Activated CD4-positive, alpha-beta T cell treated with anti-CD3 and anti-CD28 coated beads, Interleukin-2, amount 10 ng/mL, durations not matched to agents 7 days and 5 days (primary cell): ENCODE results near the gene ASB14. TPM values are rescaled to one million over a fixed set of nuclear protein-coding genes. Genes with fewer than 3 reads are reported as not detected.

Experiments used
- CTCF ChIA-PET: fragments of 350-600 bp; sonication (Branson Sonifier 250); formaldehyde crosslinking; loops from one replicate; lab custom pipeline; 2021; ENCODE audit warnings: antibody characterized with exemption; lab: Charles Lee
- POLR2A ChIA-PET: fragments of 350-600 bp; sonication (Branson Sonifier 250); formaldehyde crosslinking; loops from one replicate; lab custom pipeline; 2021; ENCODE audit warnings: antibody characterized with exemption; lab: Charles Lee
- DNase-seq: peaks from one replicate; pipeline ENCODE4 v3.0.0-alpha.2; 2020
- H3K27ac Mint-ChIP-seq: one replicate; pipeline ENCODE4 v1.8.0; 2021; ENCODE audit warnings: mild to moderate bottlenecking, moderate library complexity, mixed read lengths
- H3K27me3 Mint-ChIP-seq: one replicate; pipeline ENCODE4 v1.8.0; 2021; ENCODE audit warnings: mixed read lengths
- H3K36me3 Mint-ChIP-seq: one replicate; pipeline ENCODE4 v1.8.0; 2021; ENCODE audit warnings: low read depth, mixed read lengths
- H3K4me1 Mint-ChIP-seq: one replicate; pipeline ENCODE4 v1.8.0; 2021; ENCODE audit warnings: mixed read lengths
- H3K4me3 Mint-ChIP-seq: one replicate; pipeline ENCODE4 v1.8.0; 2021; ENCODE audit warnings: mild to moderate bottlenecking, moderate library complexity, mixed read lengths
- H3K9me3 Mint-ChIP-seq: one replicate; pipeline ENCODE4 v1.8.0; 2021; ENCODE audit warnings: mixed read lengths
- total RNA-seq, 2 experiments: library from RNA; stranded (reverse); gene quantifications; one replicate each; pipeline ENCODE4 v1.2.3, GENCODE V29; 2021

The ASB14 gene
- total RNA-seq, 2 experiments from 2014 or later = not detected

- Mint-ChIP-seq H3K9me3 (peaks cover 2% of the 10 kb centered on the region), H3K27ac (no peak overlapping the region), H3K4me3 (no peak overlapping the region), H3K27me3 (no peaks in the 10 kb centered on the region), H3K4me1 (peaks cover 12% of the 10 kb centered on the region), H3K36me3 (peaks cover 18% of the 10 kb centered on the region)
- DNase-seq = no peak
- ChIA-PET CTCF (interaction anchor here (0.5 to 0.7 kb wide), 2 partner anchors 42 to 86 kb away, joined by 3 to 4 read pairs; no protein-coding TSS in a partner anchor), POLR2A (no interaction called here)
Measured at GRCh38 chr3:57234613-57235575, 57.6 kb downstream of the ASB14 start.

- POLR2A ChIA-PET = no interaction called here
- peaks cover 10% of the 10 kb centered on the region for H3K36me3 Mint-ChIP-seq
- H3K4me1 Mint-ChIP-seq = peaks cover 20% of the 10 kb centered on the region
Measured at GRCh38 chr3:57233799-57234198, 58.7 kb downstream of the ASB14 start.

GRCh38 chr3:57230006-57230405, 62.5 kb downstream of the ASB14 start:
- POLR2A ChIA-PET = no interaction called here
- Mint-ChIP-seq H3K27ac (no peak overlapping the region), H3K4me3 (no peak overlapping the region), H3K4me1 (peaks cover 32% of the 10 kb centered on the region), H3K27me3 (no peaks in the 10 kb centered on the region), H3K9me3 (no peaks in the 10 kb centered on the region), H3K36me3 (no peaks in the 10 kb centered on the region)
- CTCF ChIA-PET = no interaction called here
- DNase-seq = no peak

More at GRCh38 chr3:57233799-57234198, 58.7 kb downstream of the ASB14 start:
- CTCF ChIA-PET = no interaction called here
- Mint-ChIP-seq H3K9me3 (peaks cover 1% of the 10 kb centered on the region), H3K27ac (no peak overlapping the region), H3K27me3 (no peaks in the 10 kb centered on the region), H3K4me3 (no peak overlapping the region)
- no peak for DNase-seq

- Mint-ChIP-seq H3K27me3 (peaks cover 2% of the 10 kb centered on the region), H3K4me3 (peak overlapping the region; percentile 87), H3K4me1 (peaks cover 30% of the 10 kb centered on the region), H3K27ac (peak overlapping the region; percentile 81), H3K36me3 (no peaks in the 10 kb centered on the region), H3K9me3 (no peaks in the 10 kb centered on the region)
- peak; percentile 52 for DNase-seq
- ChIA-PET POLR2A (no interaction called here), CTCF (interaction anchor here (0.9 to 1.3 kb wide), 3 partner anchors 15 to 58 kb away, joined by 3 to 4 read pairs (median 3); no protein-coding TSS in a partner anchor)
Measured at GRCh38 chr3:57227930-57228751, 64.3 kb downstream of the ASB14 start.

GRCh38 chr3:57227204-57227929, 65.1 kb downstream of the ASB14 start, which contains the start of gene APPL1:
Gene APPL1, plus strand, starts transcription at chr3:57227729. Its CDS starts 155 bp downstream, at chr3:57227884.
- H3K27me3 Mint-ChIP-seq = peaks cover 3% of the 10 kb centered on the region
- ChIA-PET CTCF (interaction anchor here (0.6 to 1.3 kb wide), 3 partner anchors 16 to 91 kb away, joined by 3 read pairs; no protein-coding TSS in a partner anchor), POLR2A (no interaction called here)
- peak within 1 kb of the TSS; percentile 87 for H3K4me3 Mint-ChIP-seq
- H3K36me3 Mint-ChIP-seq = no peaks in the 10 kb centered on the region
- H3K4me1 Mint-ChIP-seq = peaks cover 30% of the 10 kb centered on the region
- no peaks in the 10 kb centered on the region for H3K9me3 Mint-ChIP-seq
- peak within 1 kb of the TSS; percentile 82 for H3K27ac Mint-ChIP-seq
- peak; percentile 88 for DNase-seq

- no peak overlapping the region for H3K27ac Mint-ChIP-seq
- POLR2A ChIA-PET = no interaction called here
- H3K27me3 Mint-ChIP-seq = peaks cover 3% of the 10 kb centered on the region
- H3K36me3 Mint-ChIP-seq = no peaks in the 10 kb centered on the region
- H3K9me3 Mint-ChIP-seq = no peaks in the 10 kb centered on the region
- peaks cover 30% of the 10 kb centered on the region for H3K4me1 Mint-ChIP-seq
- no peak overlapping the region for H3K4me3 Mint-ChIP-seq
- CTCF ChIA-PET = interaction anchor here (0.6 to 0.7 kb wide), 2 partner anchors 10 to 32 kb away, joined by 3 to 4 read pairs; no protein-coding TSS in a partner anchor
- no peak for DNase-seq
Measured at GRCh38 chr3:57226176-57226575, 66.3 kb downstream of the ASB14 start.

- Mint-ChIP-seq H3K27me3 (peaks cover 3% of the 10 kb centered on the region), H3K9me3 (no peaks in the 10 kb centered on the region), H3K36me3 (no peaks in the 10 kb centered on the region), H3K4me1 (peaks cover 23% of the 10 kb centered on the region), H3K27ac (no peak overlapping the region), H3K4me3 (no peak overlapping the region)
- DNase-seq = no peak
- POLR2A ChIA-PET = no interaction called here
- CTCF ChIA-PET = no interaction called here
Measured at GRCh38 chr3:57224856-57225255, 67.6 kb downstream of the ASB14 start.

- Mint-ChIP-seq H3K9me3 (no peaks in the 10 kb centered on the region), H3K36me3 (no peaks in the 10 kb centered on the region), H3K4me3 (no peak overlapping the region), H3K27ac (no peak overlapping the region), H3K4me1 (peaks cover 6% of the 10 kb centered on the region), H3K27me3 (peaks cover 6% of the 10 kb centered on the region)
- no peak for DNase-seq
- ChIA-PET CTCF (no interaction called here), POLR2A (no interaction called here)
Measured at GRCh38 chr3:57221883-57222282, 70.6 kb downstream of the ASB14 start.

Other genes with a start within 250 kb of the ASB14 start
- gene SPATA12, start 232.0 kb downstream of the ASB14 start, total RNA-seq = not detected
- gene IL17RD, start 127.3 kb downstream of the ASB14 start, total RNA-seq = not detected
- under 1 TPM in 1 of 2 experiments, not detected in 1; 0.42 TPM for gene HESX1, start 92.7 kb downstream of the ASB14 start, total RNA-seq
- 10 to 100 TPM; 33.2 to 38.5 TPM for gene APPL1, start 65.0 kb downstream of the ASB14 start, total RNA-seq